ENCODE results near the gene CPED1.

The CPED1 gene

GRCh38 chr7:121323515-121324302 lies 335.2 kb downstream of the CPED1 start:
- DNase-seq (ENCODE audit: low read depth): no peak

GRCh38 chr7:121327671-121328070 lies 339.2 kb downstream of the CPED1 start:
- no peak for DNase-seq (ENCODE audit: low read depth)

GRCh38 chr7:121328508-121329190 lies 340.1 kb downstream of the CPED1 start, which contains the start of gene WNT16:
Gene WNT16, plus strand, starts transcription at chr7:121329000. Its CDS starts 293 bp downstream, at chr7:121329293.
- DNase-seq (ENCODE audit: low read depth): peak; percentile 10

GRCh38 chr7:121329191-121330052 lies 340.9 kb downstream of the CPED1 start:
- DNase-seq (ENCODE audit: low read depth): peak; percentile 53

- DNase-seq (ENCODE audit: low read depth): peak; percentile 40
Measured at GRCh38 chr7:121330053-121330833, 341.7 kb downstream of the CPED1 start.

- DNase-seq (ENCODE audit: low read depth): no peak
Measured at GRCh38 chr7:121331048-121331447, 342.5 kb downstream of the CPED1 start.

GRCh38 chr7:121331574-121331973 lies 343.1 kb downstream of the CPED1 start:
- DNase-seq (ENCODE audit: low read depth): no peak

- DNase-seq (ENCODE audit: low read depth): no peak
Measured at GRCh38 chr7:121334376-121334775, 345.9 kb downstream of the CPED1 start.

GRCh38 chr7:121334875-121335648 lies 346.6 kb downstream of the CPED1 start:
- peak; percentile 11 for DNase-seq (ENCODE audit: low read depth)

GRCh38 chr7:121336579-121336978 lies 348.1 kb downstream of the CPED1 start:
- peak; percentile 53 for DNase-seq (ENCODE audit: low read depth)

- peak; percentile 27 for DNase-seq (ENCODE audit: low read depth)
Measured at GRCh38 chr7:121337398-121337797, 348.9 kb downstream of the CPED1 start.

- DNase-seq (ENCODE audit: low read depth): no peak
Measured at GRCh38 chr7:121339082-121339481, 350.6 kb downstream of the CPED1 start.

GRCh38 chr7:121341933-121342332 lies 353.4 kb downstream of the CPED1 start:
- no peak for DNase-seq (ENCODE audit: low read depth)

GRCh38 chr7:121342631-121343030 lies 354.1 kb downstream of the CPED1 start:
- no peak for DNase-seq (ENCODE audit: low read depth)

GRCh38 chr7:121343302-121343701 lies 354.8 kb downstream of the CPED1 start:
- DNase-seq (ENCODE audit: low read depth): peak; percentile 15

- DNase-seq (ENCODE audit: low read depth): no peak
Measured at GRCh38 chr7:121344093-121344492, 355.6 kb downstream of the CPED1 start.

- no peak for DNase-seq (ENCODE audit: low read depth)
Measured at GRCh38 chr7:121344497-121344896, 356.0 kb downstream of the CPED1 start.

Measured in ELR (cell line).